ENCODE results near the gene RHBDF1. TPM values are rescaled to one million over a fixed set of nuclear protein-coding genes. Genes with fewer than 3 reads are reported as not detected.
"Not testable (repeated sequence)": the region's sequence is repeated elsewhere in the genome, so short reads cannot be mapped to it uniquely, and the experiment has no call there.

RHBDF1 gene
- total and polyA plus RNA-seq, 12 donors = 18.5 to 89.8 (median 24.7) TPM

GRCh38 chr16:34648-34987 lies 37.8 kb downstream of the RHBDF1 start:
- Histone ChIP-seq H3K4me3 (no peak overlapping the region), H3K9me3 (no peaks in the 10 kb centered on the region), H3K27ac (peak overlapping the region in 1 of 10 donors; percentile 56), H3K4me1 (peaks cover 0 to 20% (median 0%) of the 10 kb centered on the region in 9 donors), H3K27me3 (no peaks in the 10 kb centered on the region), H3K36me3 (no peaks in the 10 kb centered on the region)
- no peak for DNase-seq
- peak in 2 of 8 donors; percentile 18 for ATAC-seq
- WGBS, 2 donors = 46 to 48% methylated on average over 6 of the region's 6 CpGs
- intact Hi-C loops (cut with DNase I) = no loop called here
- TF ChIP-seq, protein P1, sequence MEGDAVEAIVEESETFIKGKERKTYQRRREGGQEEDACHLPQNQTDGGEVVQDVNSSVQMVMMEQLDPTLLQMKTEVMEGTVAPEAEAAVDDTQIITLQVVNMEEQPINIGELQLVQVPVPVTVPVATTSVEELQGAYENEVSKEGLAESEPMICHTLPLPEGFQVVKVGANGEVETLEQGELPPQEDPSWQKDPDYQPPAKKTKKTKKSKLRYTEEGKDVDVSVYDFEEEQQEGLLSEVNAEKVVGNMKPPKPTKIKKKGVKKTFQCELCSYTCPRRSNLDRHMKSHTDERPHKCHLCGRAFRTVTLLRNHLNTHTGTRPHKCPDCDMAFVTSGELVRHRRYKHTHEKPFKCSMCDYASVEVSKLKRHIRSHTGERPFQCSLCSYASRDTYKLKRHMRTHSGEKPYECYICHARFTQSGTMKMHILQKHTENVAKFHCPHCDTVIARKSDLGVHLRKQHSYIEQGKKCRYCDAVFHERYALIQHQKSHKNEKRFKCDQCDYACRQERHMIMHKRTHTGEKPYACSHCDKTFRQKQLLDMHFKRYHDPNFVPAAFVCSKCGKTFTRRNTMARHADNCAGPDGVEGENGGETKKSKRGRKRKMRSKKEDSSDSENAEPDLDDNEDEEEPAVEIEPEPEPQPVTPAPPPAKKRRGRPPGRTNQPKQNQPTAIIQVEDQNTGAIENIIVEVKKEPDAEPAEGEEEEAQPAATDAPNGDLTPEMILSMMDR (IDR thresholded peaks at IDR 0.05) = no peak

DNA sequence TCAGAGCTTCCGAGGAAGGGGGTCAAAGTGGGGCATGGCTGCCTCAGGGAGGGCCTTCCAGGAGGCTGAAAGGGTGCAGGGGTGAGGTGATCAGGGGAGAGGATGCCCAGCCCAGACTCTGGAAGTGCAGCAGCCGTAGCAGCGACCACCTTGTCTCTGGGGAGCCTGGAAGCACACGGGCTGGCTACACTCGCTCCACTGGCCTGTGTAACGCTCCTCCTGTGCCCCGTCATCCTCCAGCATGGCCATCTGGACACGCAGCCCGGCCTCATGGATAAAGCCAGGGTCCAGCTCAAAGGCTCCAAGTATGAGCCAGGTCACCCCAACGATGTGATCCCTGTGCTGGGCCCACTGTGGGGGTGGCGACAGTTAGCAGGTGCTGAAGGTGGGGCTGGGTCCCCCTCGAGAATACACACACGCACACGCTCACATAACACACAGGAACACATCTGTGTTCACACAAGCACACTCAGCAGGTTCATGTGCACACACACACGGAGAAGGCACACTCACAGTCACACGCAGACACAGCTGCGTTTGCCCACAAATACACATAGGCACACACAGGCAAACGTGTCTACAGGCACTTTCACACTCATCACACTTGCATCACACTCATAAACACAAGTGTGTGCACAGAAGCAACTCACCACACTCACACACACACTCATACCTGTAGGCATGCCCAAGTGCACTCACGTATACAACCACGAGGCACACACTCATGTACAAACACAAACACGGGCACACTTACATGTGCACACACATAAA lies 38.4 kb downstream of the RHBDF1 start:
- intact Hi-C loops (cut with DNase I) = no loop called here
- Histone ChIP-seq H3K27me3 (no peaks in the 10 kb centered on the region), H3K27ac (no peak overlapping the region), H3K36me3 (no peaks in the 10 kb centered on the region), H3K9me3 (no peaks in the 10 kb centered on the region), H3K4me3 (no peak overlapping the region), H3K4me1 (peaks cover 0 to 17% (median 0%) of the 10 kb centered on the region in 9 donors)
- ATAC-seq (no peak), DNase-seq (no peak)
- 84 to 87% methylated on average over 21 of the region's 21 CpGs for WGBS, 2 donors
- TF ChIP-seq, protein P1 (IDR thresholded peaks at IDR 0.05) = no peak

DNA sequence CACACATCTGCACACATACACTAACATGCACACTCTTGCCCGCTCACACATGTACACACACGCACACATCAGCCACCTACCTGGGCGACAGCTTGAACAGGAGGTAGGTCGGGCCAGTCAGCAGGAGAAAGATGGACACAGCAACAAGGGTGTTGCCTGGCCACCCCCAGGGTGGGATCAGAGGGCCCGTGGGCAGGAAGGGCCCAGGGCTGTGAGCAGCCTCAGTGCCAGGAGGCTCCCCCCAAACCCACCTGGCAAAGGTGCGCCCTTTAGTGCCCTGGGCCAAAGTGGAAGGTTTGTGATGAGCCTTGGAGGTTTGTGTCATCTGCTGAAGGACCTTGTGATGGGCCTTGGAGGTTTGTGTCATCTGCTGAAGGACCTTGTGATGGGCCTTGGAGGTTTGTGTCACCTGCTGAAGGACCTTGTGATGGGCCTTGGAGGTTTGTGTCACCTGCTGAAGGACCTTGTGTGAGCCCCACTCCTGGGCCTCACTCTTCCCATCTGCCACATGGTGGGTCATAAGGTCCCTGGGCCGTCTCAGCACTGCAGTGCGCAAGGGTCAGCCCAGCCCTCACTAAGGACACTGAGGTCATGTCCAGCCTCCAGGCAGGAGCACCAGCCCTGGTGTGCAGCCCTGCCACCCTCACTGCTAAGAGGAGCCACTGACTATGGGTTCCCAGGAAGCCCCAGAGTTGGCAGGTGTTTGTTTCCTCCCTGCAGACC lies 39.1 kb downstream of the RHBDF1 start:
- ATAC-seq = not testable (repeated sequence)

GRCh38 chr16:30627-31026 lies 41.8 kb downstream of the RHBDF1 start:
- H3K27ac ChIP-seq; DNase-seq; ATAC-seq; H3K4me3 ChIP-seq; intact Hi-C loops (cut with DNase I); H3K9me3 ChIP-seq; H3K36me3 ChIP-seq; H3K27me3 ChIP-seq: not testable (repeated sequence)
- 70 to 71% methylated on average over 1 to 4 of the region's 7 CpGs for WGBS, 2 donors
- peaks cover 0 to 13% (median 0%) of the 10 kb centered on the region in 9 donors for H3K4me1 ChIP-seq

More for the DNA sequence above, 39.1 kb downstream of the RHBDF1 start:
- H3K9me3 ChIP-seq; H3K27ac ChIP-seq; H3K36me3 ChIP-seq; H3K27me3 ChIP-seq; DNase-seq; H3K4me3 ChIP-seq; intact Hi-C loops (cut with DNase I): not testable (repeated sequence)
- peaks cover 0 to 13% (median 0%) of the 10 kb centered on the region in 9 donors for H3K4me1 ChIP-seq
- 76 to 82% methylated on average over 4 of the region's 8 CpGs for WGBS, 2 donors

DNA sequence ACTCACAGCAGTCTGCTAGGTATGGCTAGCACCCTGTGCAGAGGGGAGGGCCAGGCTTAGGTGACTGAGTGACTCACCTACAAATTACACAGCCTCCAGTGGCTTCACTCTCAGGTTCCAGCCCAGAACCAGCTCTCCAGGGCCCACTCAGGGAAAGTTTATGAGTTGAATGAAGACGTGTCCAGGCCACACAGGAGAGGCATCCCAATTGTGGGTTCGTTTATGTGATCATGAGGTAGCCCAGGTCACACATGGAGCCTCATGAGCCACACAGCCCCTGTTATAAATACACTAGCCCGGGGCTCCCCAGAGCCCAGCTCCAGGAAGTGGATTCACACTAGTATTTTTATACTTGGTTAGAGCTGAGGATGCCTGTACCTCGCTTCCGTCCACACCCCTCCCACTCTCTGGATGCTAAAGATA lies 46.5 kb downstream of the RHBDF1 start:
- H3K36me3 ChIP-seq; H3K4me1 ChIP-seq; H3K9me3 ChIP-seq; H3K4me3 ChIP-seq; H3K27ac ChIP-seq; DNase-seq; ATAC-seq; intact Hi-C loops (cut with DNase I); H3K27me3 ChIP-seq: not testable (repeated sequence)
- 44 to 53% methylated on average over 2 of the region's 5 CpGs for WGBS, 2 donors

- H3K27ac ChIP-seq; intact Hi-C loops (cut with DNase I); H3K9me3 ChIP-seq; H3K4me3 ChIP-seq; H3K4me1 ChIP-seq; H3K27me3 ChIP-seq; DNase-seq; H3K36me3 ChIP-seq: not testable (repeated sequence)
- 83 to 90% methylated on average over 12 to 15 of the region's 22 CpGs for WGBS, 2 donors
- peak in 1 of 8 donors; percentile 63 for ATAC-seq
Observed at GRCh38 chr16:24151-24550, 48.3 kb downstream of the RHBDF1 start.

DNA sequence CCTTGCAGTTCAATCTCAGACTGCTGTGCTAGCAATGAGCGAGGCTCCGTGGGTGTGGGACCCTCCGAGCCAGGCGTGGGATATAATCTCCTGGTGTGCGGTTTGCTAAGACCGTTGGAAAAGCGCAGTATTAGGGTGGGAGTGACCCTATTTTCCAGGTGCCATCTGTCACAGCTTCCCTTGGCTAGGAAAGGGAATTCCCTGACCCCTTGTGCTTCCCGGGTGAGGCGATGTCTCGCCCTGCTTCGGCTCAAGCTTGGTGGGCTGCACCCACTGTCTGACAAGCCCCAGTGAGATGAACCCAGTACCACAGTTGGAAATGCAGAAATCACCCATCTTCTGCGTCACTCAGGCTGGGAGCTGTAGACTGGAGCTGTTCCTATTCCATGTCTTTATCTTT lies 51.5 kb downstream of the RHBDF1 start:
- WGBS, 2 donors = 87 to 90% methylated on average over 12 of the region's 12 CpGs
- H3K27ac ChIP-seq; DNase-seq; H3K27me3 ChIP-seq; intact Hi-C loops (cut with DNase I); H3K4me1 ChIP-seq; H3K36me3 ChIP-seq; H3K4me3 ChIP-seq; H3K9me3 ChIP-seq; ATAC-seq: not testable (repeated sequence)

DNA sequence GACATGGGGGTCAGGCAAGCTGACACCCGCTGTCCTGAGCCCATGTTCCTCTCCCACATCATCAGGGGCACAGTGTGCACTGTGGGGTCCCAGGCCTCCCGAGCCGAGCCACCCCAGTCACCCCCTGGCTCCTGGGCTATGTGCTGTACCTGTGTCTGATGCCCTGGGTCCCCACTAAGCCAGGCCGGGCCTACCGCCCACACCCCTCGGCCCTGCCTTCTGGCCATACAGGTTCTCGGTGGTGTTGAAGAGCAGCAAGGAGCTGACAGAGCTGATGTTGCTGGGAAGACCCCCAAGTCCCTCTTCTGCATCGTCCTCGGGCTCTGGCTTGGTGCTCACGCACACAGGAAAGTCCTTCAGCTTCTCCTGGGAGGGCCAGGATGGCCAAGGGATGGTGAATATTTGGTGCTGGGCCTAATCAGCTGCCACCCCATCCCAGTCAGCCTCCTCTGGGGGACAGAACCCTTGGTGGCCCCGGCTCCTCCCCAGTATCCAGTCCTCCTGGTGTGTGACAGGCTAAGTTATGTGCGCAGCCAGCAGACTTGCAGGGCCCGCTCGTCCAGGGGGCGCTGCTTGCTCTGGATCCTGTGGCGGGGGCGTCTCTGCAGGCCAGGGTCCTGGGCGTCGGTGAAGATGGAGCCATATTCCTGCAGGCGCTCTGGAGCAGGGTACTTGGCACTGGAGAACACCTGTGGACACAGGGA lies 55.2 kb downstream of the RHBDF1 start:
- H3K9me3 ChIP-seq; H3K36me3 ChIP-seq; H3K27ac ChIP-seq; H3K27me3 ChIP-seq; intact Hi-C loops (cut with DNase I); H3K4me3 ChIP-seq; ATAC-seq; DNase-seq; H3K4me1 ChIP-seq: not testable (repeated sequence)
- 90 to 96% methylated on average over 19 of the region's 20 CpGs for WGBS, 2 donors
